ENCODE measurements around the gene PACRG. TPM values are rescaled to one million over a fixed set of nuclear protein-coding genes. Genes with fewer than 3 reads are reported as not detected.

Gene PACRG
- total and polyA plus RNA-seq, 2 of the 8 experiments (the other 6 are each of a cell fraction or from before 2014, with no cell fraction given), result 0.44 to 0.54 TPM

GRCh38 chr6:162688751-162689345 is 38.9 kb upstream of the PACRG start (continued):
- TF ChIP-seq CHD7 (IDR thresholded peaks at IDR 0.05; ENCODE audit: insufficient replicate concordance, low read length) (no peak), ASH2L (IDR thresholded peaks at IDR 0.05; ENCODE audit: low read length) (no peak), SIX5 (IDR thresholded peaks at IDR 0.05; ENCODE audit: low read depth, low read length) (no peak), BRCA1 (IDR thresholded peaks at IDR 0.05; ENCODE audit: low read depth, low read length) (no peak), USF2 (IDR thresholded peaks at IDR 0.05; ENCODE audit: low read length) (no peak), EGR1 (IDR thresholded peaks at IDR 0.05; ENCODE audit: borderline replicate concordance, low read depth, low read length) (no peak), JUND (IDR thresholded peaks at IDR 0.05; ENCODE audit: low read length) (no peak), SAP30 (IDR thresholded peaks at IDR 0.05; ENCODE audit: insufficient read depth, insufficient replicate concordance, low read length) (no peak), NANOG (IDR thresholded peaks at IDR 0.05; ENCODE audit: insufficient read depth, low read depth, low read length, poor library complexity, severe bottlenecking) (no peak), JUN (IDR thresholded peaks at IDR 0.05; ENCODE audit: low read depth, low read length) (no peak)
